Skeletal muscle satellite cell (primary cell): Measurements from ENCODE around the gene BHLHE40.
"Not testable (repeated sequence)": the region's sequence is repeated elsewhere in the genome, so short reads cannot be mapped to it uniquely, and the experiment has no call there.

Experiments
- H3K27me3 ChIP-seq: 2 replicates; pipeline ENCODE4 v1.7.0; 2013; ENCODE audit warnings: low read length; ENCODE audit not compliant: control insufficient read depth, insufficient read depth
- H3K36me3 ChIP-seq: 2 replicates; pipeline ENCODE4 v1.7.0; 2013; ENCODE audit warnings: mild to moderate bottlenecking, control low read depth, low read length; ENCODE audit not compliant: insufficient read depth
- H3K4me1 ChIP-seq: 2 replicates; pipeline ENCODE4 v1.7.0; 2013; ENCODE audit warnings: low read length; ENCODE audit not compliant: control insufficient read depth, insufficient read depth
- H3K4me2 ChIP-seq: 2 replicates; pipeline ENCODE4 v1.7.0; 2013; ENCODE audit warnings: mild to moderate bottlenecking, low read length
- H3K4me3 ChIP-seq: 2 replicates; pipeline ENCODE4 v1.7.0; 2013; ENCODE audit warnings: low read length
- H3K9ac ChIP-seq: 2 replicates; pipeline ENCODE4 v1.7.0; 2013; ENCODE audit warnings: mild to moderate bottlenecking, low read depth, low read length, moderate library complexity
- H3K9me3 ChIP-seq: replicated peaks from 2 replicates; pipeline ENCODE4 v1.7.0; 2013; ENCODE audit warnings: mild to moderate bottlenecking, control low read depth, low read length

BHLHE40 gene

DNA sequence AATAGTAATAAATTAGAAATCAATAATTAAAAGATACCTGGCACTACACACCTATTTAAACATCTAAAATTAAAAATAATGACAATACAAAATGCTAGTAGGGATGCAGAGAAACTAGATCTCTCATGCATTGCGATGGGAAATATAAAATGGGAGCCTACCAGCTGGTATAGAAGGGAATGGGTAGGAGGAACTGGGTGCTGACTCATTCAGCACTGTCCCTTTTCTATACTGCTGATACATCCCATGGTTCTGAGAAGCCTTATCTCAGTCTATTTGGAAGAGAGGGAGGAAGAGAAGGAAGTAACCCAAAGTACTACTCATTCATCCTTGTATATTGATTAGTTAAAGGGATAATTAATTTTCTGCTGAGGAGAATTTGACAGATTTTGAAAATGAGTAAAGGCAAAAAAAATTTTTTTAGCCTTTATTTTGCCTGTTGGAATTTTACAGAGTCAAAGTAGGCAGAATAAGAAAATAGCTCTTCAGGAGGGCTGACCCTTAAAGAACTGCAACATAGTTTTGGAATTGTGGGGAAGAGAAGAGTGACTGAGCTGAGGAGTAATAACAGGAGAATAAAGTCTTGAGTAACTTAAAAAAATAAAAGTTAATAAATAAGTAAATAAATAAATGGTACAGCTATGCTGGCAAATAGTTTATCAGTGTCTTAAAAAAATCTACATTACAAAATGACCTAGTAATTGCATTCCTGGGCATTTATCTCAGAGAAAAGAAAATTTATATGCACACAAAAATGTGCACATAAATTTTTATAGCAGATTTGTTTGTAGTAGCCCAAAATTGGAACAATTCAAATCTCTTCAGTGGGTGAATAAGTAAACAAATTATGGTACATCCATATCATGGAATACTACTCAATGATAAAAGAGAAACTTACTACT is 15.3 kb upstream of the BHLHE40 start:
- Histone ChIP-seq H3K4me3 (no peak overlapping the region), H3K4me1 (no peaks in the 10 kb centered on the region), H3K9ac (no peak overlapping the region), H3K4me2 (no peak overlapping the region), H3K27me3 (no peaks in the 10 kb centered on the region), H3K36me3 (no peaks in the 10 kb centered on the region), H3K9me3 (peaks cover 2% of the 10 kb centered on the region)

DNA sequence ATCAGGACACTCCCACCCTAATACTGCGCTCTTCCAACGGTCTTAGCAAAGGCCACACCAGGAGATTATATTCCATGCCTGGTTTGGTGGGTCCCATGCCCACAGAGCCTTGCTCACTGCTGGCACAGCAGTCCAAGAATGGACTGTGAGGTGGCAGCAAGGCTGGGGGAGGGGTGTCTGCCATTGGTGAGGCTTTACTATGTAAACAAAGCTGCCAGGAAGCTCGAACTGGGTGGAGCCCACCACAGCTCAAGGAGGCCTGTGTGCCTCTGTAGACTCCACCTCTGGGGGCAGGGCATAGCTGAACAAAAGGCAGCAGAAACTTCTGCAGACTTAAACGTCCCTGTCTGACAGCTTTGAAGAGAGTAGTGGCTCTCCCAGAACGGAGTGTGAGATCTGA is 13.2 kb upstream of the BHLHE40 start:
- H3K9ac ChIP-seq, H3K27me3 ChIP-seq, H3K4me1 ChIP-seq, H3K4me2 ChIP-seq, H3K36me3 ChIP-seq, H3K9me3 ChIP-seq, H3K4me3 ChIP-seq: not testable (repeated sequence)

DNA sequence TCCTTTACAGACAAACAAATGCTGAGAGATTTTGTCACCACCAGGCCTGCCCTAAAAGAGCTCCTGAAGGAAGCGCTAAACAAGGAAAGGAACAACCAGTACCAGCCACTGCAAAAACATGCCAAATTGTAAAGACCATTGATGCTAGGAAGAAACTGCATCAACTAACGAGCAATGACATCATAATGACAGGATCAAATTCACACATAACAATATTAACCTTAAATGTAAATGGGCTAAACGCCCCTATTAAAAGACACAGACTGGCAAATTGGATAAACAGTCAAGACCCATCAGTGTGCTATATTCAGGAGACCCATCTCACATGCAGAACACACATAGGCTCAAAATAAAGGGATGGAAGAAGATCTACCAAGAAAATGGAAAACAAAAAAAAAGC is 11.6 kb upstream of the BHLHE40 start:
- not testable (repeated sequence) for H3K36me3 ChIP-seq, H3K4me3 ChIP-seq, H3K9ac ChIP-seq, H3K4me2 ChIP-seq, H3K9me3 ChIP-seq, H3K4me1 ChIP-seq, H3K27me3 ChIP-seq

DNA sequence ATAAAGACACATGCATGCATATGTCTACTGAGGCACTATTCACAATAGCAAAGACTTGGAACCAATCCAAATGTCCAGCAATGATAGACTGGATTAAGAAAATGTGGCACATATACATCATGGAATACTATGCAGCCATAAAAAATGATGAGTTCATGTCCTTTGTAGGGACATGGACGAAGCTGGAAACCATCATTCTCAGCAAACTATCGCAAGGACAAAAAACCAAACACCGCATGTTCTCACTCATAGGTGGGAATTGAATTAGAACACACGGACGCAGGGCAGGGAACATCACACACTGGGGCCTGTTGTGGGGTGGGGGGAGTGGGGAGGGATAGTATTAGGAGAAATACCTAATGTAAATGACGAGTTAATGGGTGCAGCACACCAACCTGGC is 7.8 kb upstream of the BHLHE40 start:
- H3K4me1 ChIP-seq: not testable (repeated sequence)

DNA sequence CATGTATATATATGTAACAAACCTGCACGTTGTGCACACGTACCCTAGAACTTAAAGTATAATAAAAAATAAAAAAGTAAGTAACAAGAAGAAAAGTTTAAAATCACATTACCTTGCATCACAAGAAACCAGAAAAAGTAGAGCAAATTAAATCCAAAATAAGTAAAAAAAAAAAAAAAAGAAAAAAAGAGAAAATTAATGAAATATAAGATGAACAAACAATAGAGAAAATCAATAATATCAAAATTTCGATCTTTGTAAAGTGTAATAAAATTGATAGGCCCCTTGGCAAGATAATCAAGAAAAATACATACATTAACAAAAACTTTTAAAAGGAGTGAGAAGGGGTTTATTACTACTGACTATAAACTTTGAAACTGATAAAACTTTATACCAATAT is 7.4 kb upstream of the BHLHE40 start:
- H3K9me3 ChIP-seq: no peaks in the 10 kb centered on the region
- no peaks in the 10 kb centered on the region for H3K27me3 ChIP-seq
- H3K4me3 ChIP-seq: no peak overlapping the region
- no peaks in the 10 kb centered on the region for H3K36me3 ChIP-seq
- H3K4me1 ChIP-seq: peaks cover 6% of the 10 kb centered on the region
- H3K9ac ChIP-seq: no peak overlapping the region
- no peak overlapping the region for H3K4me2 ChIP-seq

More for the DNA sequence above, 7.8 kb upstream of the BHLHE40 start:
- H3K27me3 ChIP-seq, H3K36me3 ChIP-seq, H3K9ac ChIP-seq, H3K4me3 ChIP-seq, H3K4me2 ChIP-seq, H3K9me3 ChIP-seq: not testable (repeated sequence)

DNA sequence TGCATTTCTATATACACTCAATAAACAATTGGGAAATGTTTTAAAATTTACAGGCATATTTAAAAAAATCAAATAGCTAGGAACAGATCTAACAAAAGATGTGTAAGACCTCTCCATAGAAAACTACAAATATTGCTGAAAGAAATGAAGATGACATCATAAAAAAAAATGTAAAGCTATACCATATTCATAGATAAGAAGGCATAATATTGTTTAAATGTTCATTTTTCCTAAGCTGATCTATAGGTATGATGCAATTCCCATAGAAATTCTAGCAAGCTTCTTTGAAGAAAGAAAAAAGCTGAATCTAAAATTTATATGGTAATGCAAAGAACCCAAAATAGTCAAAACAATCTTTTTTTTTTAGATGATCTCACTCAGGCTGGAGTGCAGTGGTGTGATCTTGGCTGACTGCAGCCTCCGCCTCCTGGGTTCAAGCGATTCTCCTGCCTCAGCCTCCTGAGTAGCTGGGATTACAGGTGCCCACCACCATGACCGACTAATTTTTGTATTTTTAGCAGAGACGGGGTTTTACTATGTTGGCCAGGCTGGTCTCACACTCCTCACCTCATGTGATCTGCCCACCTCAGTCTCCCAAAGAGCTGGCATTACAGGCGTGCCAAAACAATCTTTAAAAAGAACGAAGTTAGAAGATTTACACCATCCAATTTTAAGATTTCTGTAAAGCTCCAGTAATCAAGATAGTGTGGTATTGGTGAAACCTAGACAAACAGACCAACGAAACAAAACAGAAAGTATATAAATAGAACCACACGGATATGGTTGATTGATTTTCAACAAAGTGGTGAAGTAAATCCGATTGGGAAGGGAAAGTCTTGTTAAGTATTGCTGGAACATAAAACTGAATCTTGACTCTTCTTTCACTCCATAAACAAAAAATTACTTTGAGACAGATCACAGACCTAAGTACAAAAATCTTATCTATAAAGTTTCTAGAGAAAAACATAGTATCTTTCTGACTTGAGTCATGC is 6.3 kb upstream of the BHLHE40 start:
- Histone ChIP-seq H3K36me3 (no peaks in the 10 kb centered on the region), H3K4me1 (peaks cover 17% of the 10 kb centered on the region), H3K9me3 (no peaks in the 10 kb centered on the region), H3K9ac (no peak overlapping the region), H3K4me3 (no peak overlapping the region), H3K27me3 (no peaks in the 10 kb centered on the region), H3K4me2 (no peak overlapping the region)

DNA sequence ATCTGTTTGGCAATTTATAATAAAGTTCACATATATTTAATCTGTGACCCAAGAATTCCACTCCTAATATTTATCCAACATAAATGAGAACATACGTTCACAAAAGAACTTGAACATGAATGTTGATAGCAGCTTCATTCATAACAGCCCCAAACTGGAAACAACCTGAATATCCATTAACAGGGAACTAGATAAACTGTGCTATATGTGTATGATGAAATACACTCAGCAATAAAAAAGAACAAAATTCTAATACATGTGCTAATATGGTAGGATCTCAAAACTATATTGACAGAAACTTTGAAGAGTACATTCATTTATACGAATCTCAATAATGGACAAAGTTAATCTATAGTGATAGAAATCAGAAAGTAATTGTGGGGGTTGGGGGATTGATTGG is 5.1 kb upstream of the BHLHE40 start:
- Histone ChIP-seq H3K27me3 (no peaks in the 10 kb centered on the region), H3K4me1 (peaks cover 19% of the 10 kb centered on the region), H3K9ac (no peak overlapping the region), H3K4me3 (no peak overlapping the region), H3K4me2 (no peak overlapping the region), H3K36me3 (no peaks in the 10 kb centered on the region), H3K9me3 (no peaks in the 10 kb centered on the region)

DNA sequence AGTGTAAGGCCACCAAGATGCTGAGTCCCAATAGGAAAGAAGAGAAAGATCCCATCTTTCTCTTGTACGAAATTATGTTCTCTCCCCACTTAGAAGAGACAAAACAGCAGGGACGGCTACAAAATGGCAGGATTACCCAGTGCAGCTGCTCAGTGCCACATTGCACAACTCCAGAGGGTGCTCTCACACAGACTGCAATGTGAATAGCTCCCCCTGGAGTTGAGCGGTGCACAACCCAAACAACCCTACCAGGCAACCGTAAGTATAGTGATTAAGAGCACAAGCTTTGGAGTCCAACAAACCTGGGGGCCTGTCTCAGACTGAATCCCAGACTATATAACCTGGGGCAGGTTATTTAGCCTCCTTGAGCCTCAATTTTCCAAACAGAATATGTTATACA is 3.1 kb upstream of the BHLHE40 start:
- H3K9me3 ChIP-seq: no peaks in the 10 kb centered on the region
- H3K4me3 ChIP-seq: no peak overlapping the region

DNA sequence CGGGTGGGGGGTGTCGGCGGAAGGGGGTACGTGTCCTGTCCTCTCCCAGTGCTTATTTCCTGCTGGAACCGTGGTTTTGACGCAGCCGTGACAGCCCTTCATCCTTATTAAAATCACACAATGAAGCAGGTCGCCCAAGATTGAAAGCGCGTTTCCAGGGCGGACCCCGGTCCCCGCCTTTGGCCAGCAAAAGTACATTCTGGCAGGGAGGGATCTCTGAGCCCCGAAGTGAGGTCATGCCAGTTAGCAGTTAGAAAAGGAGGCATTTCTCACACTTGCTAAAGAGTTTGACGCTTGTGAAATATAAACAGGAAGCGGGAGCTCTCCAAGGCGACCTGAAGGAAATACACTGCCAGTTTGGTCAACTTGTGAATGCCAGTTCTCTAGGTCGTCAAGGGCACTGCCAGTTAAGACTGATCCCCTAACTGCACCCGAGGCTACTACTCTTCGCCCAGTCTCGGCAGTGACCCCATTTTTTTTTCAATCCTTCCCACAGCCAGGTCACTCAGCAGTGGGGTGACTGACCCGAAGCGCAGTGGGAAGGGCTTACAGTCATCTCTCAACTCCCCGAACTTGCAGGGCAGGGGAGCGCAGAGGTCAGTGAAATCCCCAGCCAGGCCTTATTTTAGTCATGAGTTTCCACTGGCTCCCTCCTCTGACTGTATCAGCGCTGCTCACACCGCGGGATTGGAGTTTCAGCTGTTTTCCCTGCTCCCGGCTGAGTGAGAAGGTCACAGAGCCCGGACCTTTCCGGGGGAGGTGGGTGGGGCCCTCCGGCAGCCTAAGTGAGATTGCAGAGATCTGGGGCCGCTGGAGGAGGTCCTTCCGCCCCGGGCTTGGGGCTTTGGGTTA is 2.0 kb upstream of the BHLHE40 start:
- peak overlapping the region; percentile 94 for H3K9ac ChIP-seq
- no peaks in the 10 kb centered on the region for H3K27me3 ChIP-seq
- peak overlapping the region; percentile 77 for H3K4me3 ChIP-seq
- peak overlapping the region; percentile 95 for H3K4me2 ChIP-seq
- no peaks in the 10 kb centered on the region for H3K9me3 ChIP-seq
- peaks cover 31% of the 10 kb centered on the region for H3K4me1 ChIP-seq
- peaks cover 12% of the 10 kb centered on the region for H3K36me3 ChIP-seq

More for the DNA sequence above, 3.1 kb upstream of the BHLHE40 start:
- Histone ChIP-seq H3K4me2 (no peak overlapping the region), H3K27me3 (no peaks in the 10 kb centered on the region), H3K9ac (no peak overlapping the region), H3K4me1 (peaks cover 19% of the 10 kb centered on the region), H3K36me3 (peaks cover under 1% of the 10 kb centered on the region)

DNA sequence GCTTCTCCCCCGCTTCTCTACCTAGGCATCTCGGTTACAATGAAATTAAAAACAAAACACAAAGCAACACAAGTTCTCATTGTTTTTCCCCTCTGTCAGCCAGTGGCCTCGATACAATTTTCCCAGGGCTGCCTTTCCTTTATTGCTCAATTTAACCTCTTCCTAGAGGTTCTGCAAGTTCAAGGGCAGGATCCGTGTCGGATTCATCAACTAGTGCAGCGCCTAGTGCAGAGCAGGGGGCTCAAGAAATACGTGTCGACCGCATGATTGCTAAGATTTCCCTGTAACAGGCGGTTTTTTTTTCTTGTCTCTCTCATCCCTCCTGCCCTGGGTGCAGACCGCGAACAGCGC is 1.4 kb upstream of the BHLHE40 start:
- Histone ChIP-seq H3K9ac (peak overlapping the region; percentile 94), H3K9me3 (no peaks in the 10 kb centered on the region), H3K4me3 (peak overlapping the region; percentile 77), H3K36me3 (peaks cover 18% of the 10 kb centered on the region), H3K4me1 (peaks cover 37% of the 10 kb centered on the region), H3K27me3 (no peaks in the 10 kb centered on the region), H3K4me2 (peak overlapping the region; percentile 95)
